HL-60/S4 treated with phorbol 12-myristate 13-acetate at 8.2 ng/mL for 4 days and 3 days (cell line): ENCODE results near the gene PRDM8.

ENCODE experiments used
- in situ Hi-C: fragments of 300-500 bp; cut with MboI; formaldehyde crosslinking; loops from 2 replicates; pipeline ENCODE4 v1.15.0; 2022; ENCODE audit warnings: low sequenced_read_pairs

The PRDM8 gene

GRCh38 chr4:80183250-80184052, 13.9 kb upstream of the PRDM8 start:
- in situ Hi-C loops, result no loop called here

GRCh38 chr4:80184053-80184824, 13.1 kb upstream of the PRDM8 start:
- in situ Hi-C loops, result no loop called here

- in situ Hi-C loops, result no loop called here
Observed at GRCh38 chr4:80184825-80185756, 12.2 kb upstream of the PRDM8 start.

GRCh38 chr4:80185787-80186548, 11.3 kb upstream of the PRDM8 start:
- in situ Hi-C loops, result no loop called here

- in situ Hi-C loops, result no loop called here
Observed at GRCh38 chr4:80186676-80187075, 10.6 kb upstream of the PRDM8 start.

DNA sequence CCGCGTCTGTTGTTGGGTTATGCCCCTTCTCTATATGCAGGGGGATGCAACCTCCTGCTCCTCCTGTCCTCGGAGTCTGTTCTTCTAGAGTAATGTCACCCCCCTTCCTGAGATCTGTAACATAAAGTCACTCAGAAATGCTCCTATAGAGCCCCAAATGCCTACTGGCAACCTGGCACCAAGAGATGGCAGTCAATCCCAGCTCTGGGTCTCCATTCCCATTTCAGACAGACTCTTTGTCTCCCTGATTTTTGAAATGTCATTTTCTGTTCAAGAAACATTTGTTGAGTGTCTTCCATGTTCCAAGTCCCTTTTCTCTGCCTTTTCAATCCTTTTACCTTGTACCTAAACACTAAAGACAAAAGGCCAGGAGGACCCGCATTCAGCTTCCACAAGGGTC, 9.6 kb upstream of the PRDM8 start:
- in situ Hi-C loops, result no loop called here

- in situ Hi-C loops, result no loop called here
Observed at GRCh38 chr4:80188457-80188800, 8.9 kb upstream of the PRDM8 start.

- in situ Hi-C loops, result no loop called here
Observed at GRCh38 chr4:80188801-80189458, 8.4 kb upstream of the PRDM8 start.

DNA sequence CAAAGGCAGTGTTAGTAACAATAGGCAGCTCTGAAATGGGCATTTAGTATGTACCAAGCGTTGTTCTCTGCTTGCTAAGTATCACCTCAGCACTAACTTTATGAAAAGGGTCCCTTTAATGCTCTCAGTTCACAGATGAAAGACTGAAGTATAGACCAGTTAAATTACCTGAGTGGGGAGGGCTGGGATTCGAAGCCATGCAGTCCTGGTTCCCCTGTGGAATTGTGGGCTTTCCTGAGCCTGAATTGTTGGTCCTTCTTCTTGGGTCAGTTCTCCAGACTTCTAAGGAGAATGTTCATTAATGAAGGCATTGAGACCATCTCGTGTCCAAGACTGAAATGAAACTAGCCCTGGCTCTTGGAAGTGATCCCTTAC, 7.7 kb upstream of the PRDM8 start:
- in situ Hi-C loops, result no loop called here

GRCh38 chr4:80189956-80190677, 7.2 kb upstream of the PRDM8 start:
- in situ Hi-C loops, result no loop called here

DNA sequence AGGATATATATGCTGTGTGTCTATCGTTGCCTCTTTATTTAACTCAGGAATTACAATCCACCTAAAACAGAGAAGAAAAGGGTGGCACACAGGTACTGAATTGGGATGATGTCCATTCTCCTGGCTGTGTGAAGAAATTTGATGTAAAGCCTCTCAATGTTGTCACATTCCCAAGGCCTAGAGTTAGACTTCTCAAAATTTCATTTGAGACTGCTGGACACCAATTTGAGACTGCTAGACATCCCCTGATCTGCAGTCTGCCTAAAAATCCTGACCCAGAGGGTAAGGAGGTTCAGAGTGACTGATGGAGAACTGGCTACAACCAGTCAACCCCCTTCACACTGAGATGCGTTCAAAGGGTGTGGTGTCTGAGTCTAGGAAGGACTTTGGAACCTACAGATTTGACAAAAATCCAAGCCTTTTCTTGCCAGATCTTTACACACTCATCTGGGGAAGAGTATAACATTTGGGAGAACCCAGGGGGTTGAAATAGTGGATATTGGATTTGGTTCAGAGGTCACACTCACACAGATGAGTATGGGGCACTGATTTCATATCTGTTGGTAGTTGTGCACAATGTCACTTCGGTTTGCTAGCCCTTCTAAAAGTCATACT, 4.9 kb upstream of the PRDM8 start:
- in situ Hi-C loops, result no loop called here

GRCh38 chr4:80192937-80193336, 4.4 kb upstream of the PRDM8 start:
- in situ Hi-C loops, result no loop called here

GRCh38 chr4:80195441-80196140, 1.7 kb upstream of the PRDM8 start:
- in situ Hi-C loops, result no loop called here

GRCh38 chr4:80196259-80196921, 913 bp upstream of the PRDM8 start:
- in situ Hi-C loops, result no loop called here

GRCh38 chr4:80197601-80198440, 518 bp downstream of the PRDM8 start:
- in situ Hi-C loops, result no loop called here

DNA sequence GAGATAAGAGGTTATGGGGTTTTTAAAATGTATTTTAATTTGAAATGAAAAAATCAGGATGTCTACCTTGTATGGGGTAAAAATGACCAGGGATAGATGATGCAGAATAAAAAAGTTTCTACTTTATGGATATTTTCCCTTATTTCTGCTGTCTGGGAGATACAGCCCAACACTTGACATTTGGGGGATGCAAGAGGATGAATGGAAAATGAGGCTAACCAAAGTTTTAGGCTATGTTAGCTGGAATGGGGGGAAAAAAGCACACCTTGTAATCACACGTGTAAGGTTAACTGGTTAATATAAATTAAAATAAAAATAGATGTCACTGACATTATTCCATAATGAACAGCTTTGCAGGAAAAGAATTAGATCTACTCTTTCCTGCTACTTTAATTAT, 1.1 kb downstream of the PRDM8 start:
- in situ Hi-C loops, result no loop called here

DNA sequence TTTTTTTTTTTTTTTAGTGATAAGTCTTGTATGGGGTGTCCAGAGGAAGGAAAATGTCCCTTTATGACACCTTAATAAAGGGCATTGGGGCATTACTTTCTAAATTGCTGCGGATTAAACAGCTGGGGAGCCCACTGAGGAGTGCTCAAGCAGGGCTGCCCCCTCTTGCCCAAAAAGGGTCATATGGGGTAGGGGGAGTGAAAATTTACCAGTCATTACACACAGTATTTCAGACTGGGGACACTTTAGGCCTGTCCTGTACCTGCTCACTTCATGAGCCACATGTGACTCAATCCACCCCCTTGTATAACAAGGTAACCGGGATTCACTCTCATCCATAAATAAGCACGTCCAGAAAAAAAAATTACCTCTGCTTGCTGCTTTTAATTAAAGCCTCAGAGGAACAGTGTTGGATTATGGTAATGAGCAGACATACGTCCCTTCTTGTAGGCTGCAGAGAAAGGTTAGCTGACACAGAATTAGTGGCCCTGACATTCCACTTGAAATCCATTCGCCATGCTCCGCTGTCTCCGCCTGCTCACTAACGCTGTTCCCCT, 1.8 kb downstream of the PRDM8 start:
- in situ Hi-C loops, result no loop called here
